ENCODE data around the gene BTC. TPM values are rescaled to one million over a fixed set of nuclear protein-coding genes. Genes with fewer than 3 reads are reported as not detected.
"Not testable (repeated sequence)": the region's sequence is repeated elsewhere in the genome, so short reads cannot be mapped to it uniquely, and the experiment has no call there.

Gene BTC
- total and polyA plus RNA-seq, 4 donors: 0.09 to 0.84 (median 0.36) TPM

- 71% methylated on average over 1 of the region's 1 CpG for WGBS
- Histone ChIP-seq H3K9ac (ENCODE audit: low read depth in 1 of 2, low read length in 2 of 2) (no peak overlapping the region), H3K36me3 (ENCODE audit: control insufficient read depth in 4 of 4, insufficient read depth in 3 of 4, low read depth in 1 of 4, low read length in 3 of 4) (no peaks in the 10 kb centered on the region), H3K27ac (ENCODE audit: low read depth in 1 of 2, low read length in 2 of 2) (no peak overlapping the region), H3K9me3 (ENCODE audit: control insufficient read depth in 4 of 4, low read length in 3 of 4) (peaks cover 0 to 11% (median 0%) of the 10 kb centered on the region in 4 donors), H3K4me1 (ENCODE audit: control insufficient read depth in 4 of 4, insufficient read depth in 4 of 4, low read length in 3 of 4) (peaks cover 0 to 3% (median 0%) of the 10 kb centered on the region in 4 donors), H3K4me3 (ENCODE audit: low read depth in 1 of 3, low read length in 3 of 3) (no peak overlapping the region), H3K27me3 (ENCODE audit: control insufficient read depth in 4 of 4, insufficient read depth in 4 of 4, low read length in 3 of 4) (no peaks in the 10 kb centered on the region)
- TF ChIP-seq JUND (IDR thresholded peaks at IDR 0.05) (no peak), EGR1 (IDR thresholded peaks at IDR 0.05; ENCODE audit: low read depth in 2 of 2) (no peak), ATF3 (IDR thresholded peaks at IDR 0.05) (no peak), CTCF (IDR thresholded peaks at IDR 0.05; ENCODE audit: low read depth, low read length, missing input control) (no peak)
- no peak for DNase-seq (ENCODE audit: low spot score)
Observed at GRCh38 chr4:74716436-74716765, 77.9 kb downstream of the BTC start.

GRCh38 chr4:74715706-74716435 lies 78.5 kb downstream of the BTC start:
- H3K9me3 ChIP-seq (ENCODE audit: control insufficient read depth in 4 of 4, low read length in 3 of 4): peaks cover 0 to 11% (median 0%) of the 10 kb centered on the region in 4 donors
- no peak overlapping the region for H3K4me3 ChIP-seq (ENCODE audit: low read depth in 1 of 3, low read length in 3 of 3)
- TF ChIP-seq RXRA (IDR thresholded peaks at IDR 0.05) (no peak), TAF1 (conservative IDR thresholded peaks at IDR 0.05) (no peak)
- WGBS: 69% methylated on average over 5 of the region's 5 CpGs
- H3K36me3 ChIP-seq (ENCODE audit: control insufficient read depth in 4 of 4, insufficient read depth in 3 of 4, low read depth in 1 of 4, low read length in 3 of 4): no peaks in the 10 kb centered on the region
- DNase-seq (ENCODE audit: low spot score): no peak
- H3K27ac ChIP-seq (ENCODE audit: low read depth in 1 of 2, low read length in 2 of 2): no peak overlapping the region
- peaks cover 0 to 3% (median 0%) of the 10 kb centered on the region in 4 donors for H3K4me1 ChIP-seq (ENCODE audit: control insufficient read depth in 4 of 4, insufficient read depth in 4 of 4, low read length in 3 of 4)
- H3K9ac ChIP-seq (ENCODE audit: low read depth in 1 of 2, low read length in 2 of 2): no peak overlapping the region
- no peaks in the 10 kb centered on the region for H3K27me3 ChIP-seq (ENCODE audit: control insufficient read depth in 4 of 4, insufficient read depth in 4 of 4, low read length in 3 of 4)

- Histone ChIP-seq H3K9me3 (ENCODE audit: control insufficient read depth in 4 of 4, low read length in 3 of 4) (peaks cover 0 to 11% (median 0%) of the 10 kb centered on the region in 4 donors), H3K27ac (ENCODE audit: low read depth in 1 of 2, low read length in 2 of 2) (no peak overlapping the region), H3K36me3 (ENCODE audit: control insufficient read depth in 4 of 4, insufficient read depth in 3 of 4, low read depth in 1 of 4, low read length in 3 of 4) (no peaks in the 10 kb centered on the region), H3K4me3 (ENCODE audit: low read depth in 1 of 3, low read length in 3 of 3) (no peak overlapping the region), H3K9ac (ENCODE audit: low read depth in 1 of 2, low read length in 2 of 2) (no peak overlapping the region), H3K4me1 (ENCODE audit: control insufficient read depth in 4 of 4, insufficient read depth in 4 of 4, low read length in 3 of 4) (peaks cover 0 to 3% (median 0%) of the 10 kb centered on the region in 4 donors), H3K27me3 (ENCODE audit: control insufficient read depth in 4 of 4, insufficient read depth in 4 of 4, low read length in 3 of 4) (no peaks in the 10 kb centered on the region)
- no peak for DNase-seq (ENCODE audit: low spot score)
- TF ChIP-seq ZBTB33 (IDR thresholded peaks at IDR 0.05) (no peak), RXRA (IDR thresholded peaks at IDR 0.05) (no peak), REST (IDR thresholded peaks at IDR 0.05) (no peak), HNF4A (conservative IDR thresholded peaks at IDR 0.05) (no peak), ATF3 (IDR thresholded peaks at IDR 0.05) (no peak), FOXA2 (IDR thresholded peaks at IDR 0.05) (no peak), GABPA (IDR thresholded peaks at IDR 0.05 in 1 of 2, conservative IDR thresholded peaks at IDR 0.05 in 1 of 2) (no peak), NR2F2 (IDR thresholded peaks at IDR 0.05) (no peak), HNF4G (IDR thresholded peaks at IDR 0.05) (no peak)
- 72% methylated on average over 1 of the region's 1 CpG for WGBS
Observed at GRCh38 chr4:74714611-74715130, 79.7 kb downstream of the BTC start.

- H3K4me3 ChIP-seq (ENCODE audit: low read depth in 1 of 3, low read length in 3 of 3); H3K9ac ChIP-seq (ENCODE audit: low read depth in 1 of 2, low read length in 2 of 2); H3K36me3 ChIP-seq (ENCODE audit: control insufficient read depth in 4 of 4, insufficient read depth in 3 of 4, low read depth in 1 of 4, low read length in 3 of 4); H3K4me1 ChIP-seq (ENCODE audit: control insufficient read depth in 4 of 4, insufficient read depth in 4 of 4, low read length in 3 of 4); H3K27ac ChIP-seq (ENCODE audit: low read depth in 1 of 2, low read length in 2 of 2); H3K27me3 ChIP-seq (ENCODE audit: control insufficient read depth in 4 of 4, insufficient read depth in 4 of 4, low read length in 3 of 4); H3K9me3 ChIP-seq (ENCODE audit: control insufficient read depth in 4 of 4, low read length in 3 of 4); DNase-seq (ENCODE audit: low spot score): not testable (repeated sequence)
- WGBS: 73% methylated on average over 3 of the region's 3 CpGs
Observed at GRCh38 chr4:74708135-74708534, 86.2 kb downstream of the BTC start.
